Ishikawa (cell line): ENCODE data around the gene MAT2B.

Source experiments
- EP300 ChIP-seq: IDR thresholded peaks from 2 replicates; pipeline ENCODE4 v1.6.1; 2012; ENCODE audit warnings: borderline replicate concordance
- RAD21 ChIP-seq: IDR thresholded peaks from 2 replicates; pipeline ENCODE4 v1.6.1; 2012; ENCODE audit warnings: low read depth
- TEAD4 ChIP-seq: IDR thresholded peaks from 2 replicates; pipeline ENCODE4 v1.6.1; 2012

- TF ChIP-seq RAD21 = no peak
- no peak for TF ChIP-seq TEAD4
- no peak for TF ChIP-seq EP300
These were observed 29.9 kb downstream of the MAT2B start for GRCh38 chr5:163535290-163535689.
